Panc1 (cell line): ENCODE data around the gene ZSCAN5C. TPM values are rescaled to one million over a fixed set of nuclear protein-coding genes. Genes with fewer than 3 reads are reported as not detected.
A peak's percentile ranks its signal among the peaks of the same experiment; 100 is the strongest.
"Not testable (repeated sequence)": the region's sequence is repeated elsewhere in the genome, so short reads cannot be mapped to it uniquely, and the experiment has no call there.

Experiments
- ATAC-seq: fragments of 200-7000 bp; cut with Tn5 transposase; 2 replicates; pipeline ENCODE4 v1.9.1; 2020; ENCODE audit warnings: mild to moderate bottlenecking, moderate library complexity
- BruUV-seq: library from RNA; stranded (reverse); fragments of 400-500 nt; replicated peaks from 2 replicates; lab custom pipeline; 2021; lab: Mats Ljungman, UMichigan
- CTCF ChIA-PET: fragments of 300-600 bp; sonication (Branson Sonifier 250); formaldehyde crosslinking; loops from one replicate; lab custom pipeline; 2022; ENCODE audit warnings: antibody characterized with exemption; lab: Charles Lee
- POLR2A ChIA-PET: fragments of 300-600 bp; sonication (Branson Sonifier 250); formaldehyde crosslinking; loops from one replicate; lab custom pipeline; 2022; ENCODE audit warnings: antibody characterized with exemption; lab: Charles Lee
- DNase-seq: peaks from one replicate; pipeline ENCODE4 v3.0.0-alpha.2; 2010; ENCODE audit warnings: low read depth, low spot score
- H3K27ac ChIP-seq: 2 replicates; pipeline ENCODE4 v1.5.1; 2011; ENCODE audit warnings: mild to moderate bottlenecking, low read length, inconsistent platforms
- H3K27me3 ChIP-seq: fragments of 200-500 bp; sonication (Bioruptor generic); 2 replicates; pipeline ENCODE4 v1.6.0; 2014; ENCODE audit warnings: low read length, inconsistent platforms; ENCODE audit not compliant: control insufficient read depth, insufficient read depth
- H3K36me3 ChIP-seq: fragments of 200-500 bp; sonication (Bioruptor generic); 2 replicates; pipeline ENCODE4 v1.5.1; 2014; ENCODE audit warnings: inconsistent platforms, mild to moderate bottlenecking, low read length, moderate library complexity; ENCODE audit not compliant: control insufficient read depth, insufficient read depth
- H3K4me1 ChIP-seq: 2 replicates; pipeline ENCODE4 v1.5.1; 2011; ENCODE audit warnings: inconsistent platforms, mild to moderate bottlenecking, low read length, moderate library complexity; ENCODE audit not compliant: control insufficient read depth, insufficient read depth
- H3K4me3 ChIP-seq, 2 experiments: 2 replicates each; pipeline ENCODE4 v1.5.1; 2011 to 2012; ENCODE audit warnings: low read depth in 2 of 2, low read length in 2 of 2, mild to moderate bottlenecking in 2 of 2, inconsistent platforms in 1 of 2, moderate library complexity in 1 of 2
- H3K9me3 ChIP-seq: fragments of 200-500 bp; sonication (Bioruptor generic); 2 replicates; pipeline ENCODE4 v1.5.1; 2014; ENCODE audit warnings: low read depth, mild to moderate bottlenecking, inconsistent platforms, low read length, moderate library complexity; ENCODE audit not compliant: control insufficient read depth, insufficient read depth
- POLR2AphosphoS5 ChIP-seq: IDR thresholded peaks from 2 replicates; pipeline ENCODE4 v1.6.1; 2012; ENCODE audit warnings: mild to moderate bottlenecking, low read depth, low read length, moderate library complexity
- REST ChIP-seq, 2 experiments: IDR thresholded peaks; 2 replicates each; pipeline ENCODE4 v1.6.1; 2011 to 2012; ENCODE audit warnings: low read depth in 2 of 2, control low read depth in 1 of 2, low read length in 1 of 2, mild to moderate bottlenecking in 1 of 2, moderate library complexity in 1 of 2; ENCODE audit not compliant: insufficient read depth in 1 of 2
- SIN3A ChIP-seq: IDR thresholded peaks from 2 replicates; pipeline ENCODE4 v1.6.1; 2012; ENCODE audit warnings: low read depth, mild to moderate bottlenecking, low read length, moderate library complexity, borderline replicate concordance; ENCODE audit not compliant: insufficient read depth
- TCF7L2 ChIP-seq: IDR thresholded peaks from 2 replicates; pipeline ENCODE4 v1.6.1; 2011; ENCODE audit warnings: mild to moderate bottlenecking, low read depth, low read length, inconsistent platforms
- in situ Hi-C: cut with HindIII; loops from 2 replicates; pipeline ENCODE4 v1.10.0; 2016; ENCODE audit warnings: low sequenced_read_pairs, low pct_unique_long_range_greater_than_20kb
- intact Hi-C: fragments of 100-400 bp; cut with micrococcal nuclease; formaldehyde crosslinking; loops from one replicate; pipeline ENCODE4 v1.10.0; 2022; ENCODE audit not compliant: unreplicated experiment
- total RNA-seq: library from RNA; stranded (reverse); gene quantifications from one replicate; pipeline ENCODE4 v1.2.1, GENCODE V29; 2021; ENCODE audit not compliant: unreplicated experiment
- TF ChIP-seq, protein P1 (sequence below): fragments of 450-650 bp; IDR thresholded peaks from 2 replicates; pipeline ENCODE4 v1.5.1; 2017; ENCODE audit warnings: mild to moderate bottlenecking

ZSCAN5C gene
- total RNA-seq, 1 experiment from 2014 or later = not detected

GRCh38 chr19:56174086-56174485 lies 28.0 kb upstream of the ZSCAN5C start:
- ATAC-seq = no peak
- ChIA-PET CTCF (interaction anchor here (0.5 kb wide), 1 partner anchor 64 kb away, joined by 6 read pairs; no protein-coding TSS in a partner anchor), POLR2A (no interaction called here)
- Histone ChIP-seq H3K36me3 (no peaks in the 10 kb centered on the region), H3K27ac (no peak overlapping the region), H3K4me1 (no peaks in the 10 kb centered on the region), H3K4me3 (no peak overlapping the region), H3K27me3 (no peaks in the 10 kb centered on the region), H3K9me3 (no peaks in the 10 kb centered on the region)
- in situ Hi-C loops = no loop called here
- intact Hi-C loops = no loop called here
- no peak for DNase-seq
- TF ChIP-seq POLR2AphosphoS5 (no peak), REST (IDR thresholded peaks at IDR 0.05; ENCODE audit: insufficient read depth in 1 of 2, low read depth in 2 of 2, low read length in 1 of 2) (no peak), TCF7L2 (no peak), SIN3A (no peak)
- TF ChIP-seq, protein P1, sequence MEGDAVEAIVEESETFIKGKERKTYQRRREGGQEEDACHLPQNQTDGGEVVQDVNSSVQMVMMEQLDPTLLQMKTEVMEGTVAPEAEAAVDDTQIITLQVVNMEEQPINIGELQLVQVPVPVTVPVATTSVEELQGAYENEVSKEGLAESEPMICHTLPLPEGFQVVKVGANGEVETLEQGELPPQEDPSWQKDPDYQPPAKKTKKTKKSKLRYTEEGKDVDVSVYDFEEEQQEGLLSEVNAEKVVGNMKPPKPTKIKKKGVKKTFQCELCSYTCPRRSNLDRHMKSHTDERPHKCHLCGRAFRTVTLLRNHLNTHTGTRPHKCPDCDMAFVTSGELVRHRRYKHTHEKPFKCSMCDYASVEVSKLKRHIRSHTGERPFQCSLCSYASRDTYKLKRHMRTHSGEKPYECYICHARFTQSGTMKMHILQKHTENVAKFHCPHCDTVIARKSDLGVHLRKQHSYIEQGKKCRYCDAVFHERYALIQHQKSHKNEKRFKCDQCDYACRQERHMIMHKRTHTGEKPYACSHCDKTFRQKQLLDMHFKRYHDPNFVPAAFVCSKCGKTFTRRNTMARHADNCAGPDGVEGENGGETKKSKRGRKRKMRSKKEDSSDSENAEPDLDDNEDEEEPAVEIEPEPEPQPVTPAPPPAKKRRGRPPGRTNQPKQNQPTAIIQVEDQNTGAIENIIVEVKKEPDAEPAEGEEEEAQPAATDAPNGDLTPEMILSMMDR = no peak
- BruUV-seq = no TSS peak

DNA sequence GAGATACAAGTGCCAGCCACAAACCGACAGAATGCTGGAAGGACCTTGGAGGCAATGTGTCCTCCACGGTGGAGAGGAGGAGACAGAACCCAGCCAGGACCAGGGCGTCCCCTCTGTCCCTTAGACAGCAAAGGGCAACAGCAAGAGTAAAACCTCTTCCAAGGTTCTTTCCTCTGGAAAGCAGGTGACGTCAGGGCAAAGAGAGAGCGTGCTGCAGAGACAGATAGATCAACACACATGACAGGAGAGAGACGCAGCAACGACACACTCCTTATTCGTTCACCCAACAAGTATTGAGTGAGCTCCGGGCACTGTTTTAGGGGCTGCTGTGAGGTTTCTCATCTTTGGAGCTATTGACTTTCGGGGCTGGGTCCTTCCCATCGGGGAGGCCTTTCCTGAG lies 27.5 kb upstream of the ZSCAN5C start:
- in situ Hi-C loops = no loop called here
- TF ChIP-seq TCF7L2 (no peak), SIN3A (no peak), POLR2AphosphoS5 (no peak), REST (IDR thresholded peaks at IDR 0.05; ENCODE audit: insufficient read depth in 1 of 2, low read depth in 2 of 2, low read length in 1 of 2) (no peak)
- TF ChIP-seq, protein P1 = no peak
- Histone ChIP-seq H3K27ac (no peak overlapping the region), H3K27me3 (no peaks in the 10 kb centered on the region), H3K9me3 (no peaks in the 10 kb centered on the region), H3K4me3 (no peak overlapping the region), H3K36me3 (no peaks in the 10 kb centered on the region), H3K4me1 (no peaks in the 10 kb centered on the region)
- ChIA-PET POLR2A (no interaction called here), CTCF (interaction anchor here (0.5 to 0.8 kb wide), 3 partner anchors 13 to 102 kb away, joined by 3 to 6 read pairs (median 3); no protein-coding TSS in a partner anchor)
- ATAC-seq = peak; percentile 42; the same call in 1 of the 2 replicates
- no peak for DNase-seq
- no TSS peak for BruUV-seq
- intact Hi-C loops = no loop called here

DNA sequence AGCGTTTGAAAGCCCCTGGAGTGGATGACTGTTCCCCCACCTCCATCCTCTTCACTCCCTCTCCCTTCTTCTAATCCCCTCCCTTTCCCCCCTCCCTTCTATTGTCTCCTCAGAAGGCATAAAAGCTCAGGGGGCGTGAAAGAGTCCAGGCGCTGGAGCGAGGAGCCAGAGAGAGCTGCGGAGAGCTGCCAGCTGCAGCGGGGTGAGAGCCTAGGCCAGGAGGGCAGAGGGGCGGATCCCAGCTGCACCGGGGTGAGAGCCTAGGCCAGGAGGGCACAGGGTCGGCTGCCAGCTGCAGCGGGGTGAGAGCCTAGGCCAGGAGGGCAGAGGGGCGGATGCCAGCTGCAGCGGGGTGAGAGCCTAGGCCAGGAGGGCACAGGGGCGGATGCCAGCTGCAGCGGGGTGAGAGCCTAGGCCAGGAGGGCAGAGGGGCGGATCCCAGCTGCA lies 26.2 kb upstream of the ZSCAN5C start, which contains the start of gene GALP:
Gene GALP (plus strand): TSS at position 148 of the 447 bp plus-strand sequence. CDS start 1,101 bp downstream, outside the sequence.
- CTCF ChIA-PET = interaction anchor here (0.6 kb wide), 1 partner anchor 95 kb away, joined by 3 read pairs; no protein-coding TSS in a partner anchor
- ATAC-seq, H3K36me3 ChIP-seq, in situ Hi-C loops, intact Hi-C loops, H3K27ac ChIP-seq, H3K4me3 ChIP-seq, BruUV-seq, H3K9me3 ChIP-seq, DNase-seq, H3K27me3 ChIP-seq, H3K4me1 ChIP-seq: not testable (repeated sequence)
- POLR2A ChIA-PET = interaction anchor here (0.7 kb wide), 1 partner anchor 95 kb away, joined by 3 read pairs; no protein-coding TSS in a partner anchor
